Endothelial cell of umbilical vein (primary cell): ENCODE results near the gene STAT5A. TPM values are rescaled to one million over a fixed set of nuclear protein-coding genes. Genes with fewer than 3 reads are reported as not detected.
"Not testable (repeated sequence)": the region's sequence is repeated elsewhere in the genome, so short reads cannot be mapped to it uniquely, and the experiment has no call there.

ENCODE experiments used
- BruUV-seq: library from RNA; stranded (reverse); fragments of 400-500 nt; replicated peaks from 2 replicates; lab custom pipeline; 2021; lab: Mats Ljungman, UMichigan
- CTCF ChIA-PET: fragments of 300-600, 350-600 bp; sonication (Branson Sonifier 250); formaldehyde crosslinking; loops from one replicate; lab custom pipeline; 2021; ENCODE audit warnings: antibody characterized with exemption, inconsistent platforms; lab: Charles Lee
- POLR2A ChIA-PET: fragments of 300-600, 350-600 bp; sonication (Branson Sonifier 250); formaldehyde crosslinking; loops from one replicate; lab custom pipeline; 2021; ENCODE audit warnings: antibody characterized with exemption, inconsistent platforms; lab: Charles Lee
- DNase-seq: peaks from one replicate; pipeline ENCODE4 v3.0.0-alpha.2; 2011; ENCODE audit warnings: low read depth, low spot score
- FAIRE-seq: peaks from 2 replicates; lab custom pipeline; 2011; peaks lifted over from hg19 to GRCh38; lab: Jason Lieb, UNC
- H2AFZ ChIP-seq: 2 replicates; pipeline ENCODE4 v1.6.0; 2012; ENCODE audit warnings: low read depth, low read length, control low read depth, inconsistent platforms
- H3K27ac ChIP-seq: 2 replicates; pipeline ENCODE4 v1.5.1; 2011; ENCODE audit warnings: low read depth, mild to moderate bottlenecking, control low read depth, low read length, moderate library complexity; ENCODE audit not compliant: insufficient read depth
- H3K27me3 ChIP-seq, 2 experiments: 2 replicates each; pipeline versions ENCODE4 v1.6.0 to v1.6.1; 2011; ENCODE audit warnings: low read length in 2 of 2, mixed read lengths in 1 of 2; ENCODE audit not compliant: control insufficient read depth in 2 of 2, insufficient read depth in 2 of 2
- H3K36me3 ChIP-seq, 2 experiments: 2 replicates in 1 of 2; 3 replicates in 1 of 2; pipeline ENCODE4 v1.5.1; 2011; ENCODE audit warnings: low read length in 2 of 2, mild to moderate bottlenecking in 1 of 2, moderate library complexity in 1 of 2; ENCODE audit not compliant: control insufficient read depth in 2 of 2, insufficient read depth in 2 of 2; ENCODE audit errors: extremely low read depth in 1 of 2
- H3K4me1 ChIP-seq: 3 replicates; pipeline ENCODE4 v1.5.1; 2011; ENCODE audit warnings: mild to moderate bottlenecking, low read length; ENCODE audit not compliant: control insufficient read depth, insufficient read depth; ENCODE audit errors: extremely low read depth
- H3K4me2 ChIP-seq: 2 replicates; pipeline ENCODE4 v1.6.1; 2011; ENCODE audit warnings: low read length, control low read depth, mixed read lengths; ENCODE audit not compliant: insufficient read depth
- H3K4me3 ChIP-seq, 3 experiments: fragments of 200-600 bp in 1 of 3; sonication (generic), shearing (Covaris generic) in 1 of 3; replicated peaks in 1 of 3; 2 replicates each; pipeline ENCODE4 v1.5.1; 2011 to 2016; ENCODE audit warnings: control low read depth in 3 of 3, low read length in 3 of 3, mild to moderate bottlenecking in 2 of 3, inconsistent platforms in 1 of 3, low read depth in 1 of 3, moderate library complexity in 1 of 3; ENCODE audit not compliant: insufficient read depth in 1 of 3
- H3K79me2 ChIP-seq: 2 replicates; pipeline ENCODE4 v1.6.0; 2012; ENCODE audit warnings: low read length, inconsistent platforms; ENCODE audit not compliant: control insufficient read depth, insufficient read depth
- H3K9ac ChIP-seq: replicated peaks from 2 replicates; pipeline ENCODE3; 2011; ENCODE audit warnings: low read length, control low read depth; ENCODE audit not compliant: insufficient read depth; ENCODE audit errors: extremely low read depth
- H3K9me1 ChIP-seq: replicated peaks from 3 replicates; pipeline ENCODE4 v1.6.0; 2011; ENCODE audit warnings: mild to moderate bottlenecking, low read length; ENCODE audit not compliant: control insufficient read depth, insufficient read depth; ENCODE audit errors: extremely low read depth
- H3K9me3 ChIP-seq: replicated peaks from 2 replicates; pipeline ENCODE4 v1.5.1; 2012; ENCODE audit warnings: low read length, inconsistent platforms; ENCODE audit not compliant: control insufficient read depth, insufficient read depth
- H4K20me1 ChIP-seq: replicated peaks from 2 replicates; pipeline ENCODE3; 2011; ENCODE audit warnings: mild to moderate bottlenecking, low read length; ENCODE audit not compliant: control insufficient read depth, insufficient read depth; ENCODE audit errors: extremely low read depth
- CTCF ChIP-seq, 2 donors: IDR thresholded peaks; 1 replicate in 1 of 2; 2 replicates in 1 of 2; pipeline ENCODE4 v1.5.1; 2011; ENCODE audit warnings: low read length in 2 of 2, mild to moderate bottlenecking in 2 of 2, moderate library complexity in 2 of 2, control low read depth in 1 of 2, inconsistent platforms in 1 of 2, low read depth in 1 of 2; ENCODE audit not compliant: insufficient read depth in 1 of 2; ENCODE audit errors: extremely low read depth in 1 of 2
- EZH2 ChIP-seq: IDR thresholded peaks from 2 replicates; pipeline ENCODE4 v1.6.1; 2012; ENCODE audit warnings: borderline replicate concordance, low read depth, mild to moderate bottlenecking, moderate library complexity, low read length, inconsistent platforms; ENCODE audit not compliant: severe bottlenecking
- FOS ChIP-seq: IDR thresholded peaks from 2 replicates; pipeline ENCODE4 v1.6.1; 2011; ENCODE audit warnings: mild to moderate bottlenecking, low read length, moderate library complexity, borderline replicate concordance; ENCODE audit not compliant: insufficient read depth
- GATA2 ChIP-seq: IDR thresholded peaks from 2 replicates; pipeline ENCODE4 v1.7.0; 2011; ENCODE audit warnings: low read depth, mild to moderate bottlenecking, moderate library complexity, mixed read lengths, low read length; ENCODE audit not compliant: insufficient read length, insufficient read depth
- JUN ChIP-seq: IDR thresholded peaks from 2 replicates; pipeline ENCODE4 v1.6.1; 2011; ENCODE audit warnings: borderline replicate concordance, low read depth; ENCODE audit not compliant: insufficient read length, insufficient read depth
- MAX ChIP-seq: IDR thresholded peaks from 2 replicates; pipeline ENCODE4 v1.6.1; 2011; ENCODE audit not compliant: insufficient read depth, insufficient read length
- MYC ChIP-seq: IDR thresholded peaks from one replicate; pipeline ENCODE4 v1.6.1; 2011; ENCODE audit warnings: mild to moderate bottlenecking, low read depth, low read length
- POLR2A ChIP-seq: IDR thresholded peaks from 2 replicates; pipeline ENCODE4 v1.6.1; 2012; ENCODE audit warnings: low read depth, mild to moderate bottlenecking, control low read depth, low read length
- POLR2AphosphoS5 ChIP-seq: IDR thresholded peaks from 2 replicates; pipeline ENCODE4 v1.6.1; 2012; ENCODE audit warnings: low read depth, mild to moderate bottlenecking, control low read depth, low read length, moderate library complexity; ENCODE audit not compliant: insufficient read depth
- dilution Hi-C: fragments of 300-500 bp; cut with MboI; formaldehyde crosslinking; loops from one replicate; pipeline ENCODE4 v1.15.0; 2019; ENCODE audit warnings: low sequenced_read_pairs; ENCODE audit not compliant: extremely low pct_ligation_motif_present
- intact Hi-C: fragments of 100-400 bp; cut with micrococcal nuclease; formaldehyde crosslinking; loops from one replicate; pipeline ENCODE4 v1.10.0; 2022
- polyA plus RNA-seq, 4 experiments: library from polyadenylated mRNA; depleted of rRNA in 3 of 4; stranded (reverse) in 3 of 4; unstranded in 1 of 4; fragments of >200 nt; gene quantifications; 2 replicates each; pipeline versions ENCODE4 v1.2.1 to v1.2.3, GENCODE V29; 2011 to 2012; ENCODE audit warnings: missing spikeins in 1 of 4
- total RNA-seq: library from RNA; stranded (reverse); gene quantifications from 2 replicates; pipeline ENCODE4 v1.2.3, GENCODE V29; 2021

Gene STAT5A
- total and polyA plus RNA-seq, 2 donors (not counting 3 experiments of a cell fraction or from before 2014, with no cell fraction given), result 18.0 to 23.4 TPM

GRCh38 chr17:42296012-42296411 is 7.7 kb downstream of the STAT5A start:
- CTCF ChIA-PET, result interaction anchor here (0.8 to 1.1 kb wide), 2 partner anchors 16 to 74 kb away, joined by 3 to 5 read pairs; no protein-coding TSS in a partner anchor
- POLR2A ChIA-PET, result interaction anchor here (0.6 kb wide), 1 partner anchor 85 kb away, joined by 8 read pairs; no protein-coding TSS in a partner anchor
- no peak overlapping the region for H2AFZ ChIP-seq
- no peaks in the 10 kb centered on the region for H3K79me2 ChIP-seq
- no peaks in the 10 kb centered on the region for H3K4me1 ChIP-seq
- FAIRE-seq, result no peak
- intact Hi-C loops (no loop called here), dilution Hi-C loops (no loop called here)
- no peaks in the 10 kb centered on the region for H4K20me1 ChIP-seq
- H3K9ac ChIP-seq, result no peak overlapping the region
- DNase-seq, result no peak
- H3K9me3 ChIP-seq, result no peaks in the 10 kb centered on the region
- H3K27ac ChIP-seq, result no peak overlapping the region
- H3K4me2 ChIP-seq, result no peak overlapping the region
- H3K9me1 ChIP-seq, result no peaks in the 10 kb centered on the region
- no peak overlapping the region for H3K4me3 ChIP-seq
- H3K36me3 ChIP-seq, result peaks cover 2 to 3% of the 10 kb centered on the region in 2 experiments
- BruUV-seq, result no TSS peak
- TF ChIP-seq GATA2, result no peak
- TF ChIP-seq CTCF (IDR thresholded peaks at IDR 0.05; ENCODE audit: extremely low read depth in 1 of 2, insufficient read depth in 1 of 2, low read depth in 1 of 2, low read length in 2 of 2), result no peak
- no peak for TF ChIP-seq JUN
- TF ChIP-seq MAX, result no peak
- no peak for TF ChIP-seq FOS
- no peak for TF ChIP-seq POLR2AphosphoS5
- TF ChIP-seq MYC, result no peak
- no peak for TF ChIP-seq EZH2
- no peak for TF ChIP-seq POLR2A
- H3K27me3 ChIP-seq, result no peaks in the 10 kb centered on the region

GRCh38 chr17:42297775-42298174 is 9.5 kb downstream of the STAT5A start:
- FAIRE-seq, H4K20me1 ChIP-seq, H3K4me3 ChIP-seq, H3K27ac ChIP-seq, dilution Hi-C loops, H3K4me1 ChIP-seq, H3K9me3 ChIP-seq, H3K79me2 ChIP-seq, POLR2A ChIA-PET, H3K4me2 ChIP-seq, H3K27me3 ChIP-seq, DNase-seq, BruUV-seq, intact Hi-C loops, H2AFZ ChIP-seq, H3K9me1 ChIP-seq, H3K9ac ChIP-seq: not testable (repeated sequence)
- peaks cover 2 to 12% of the 10 kb centered on the region in 2 experiments for H3K36me3 ChIP-seq
- CTCF ChIA-PET, result interaction anchor here (1.0 to 1.3 kb wide), 2 partner anchors 15 to 76 kb away, joined by 4 to 6 read pairs; no protein-coding TSS in a partner anchor

GRCh38 chr17:42299361-42299760 is 11.1 kb downstream of the STAT5A start:
- dilution Hi-C loops, POLR2A ChIA-PET, intact Hi-C loops, H3K9me3 ChIP-seq, H2AFZ ChIP-seq, DNase-seq, H3K4me3 ChIP-seq, H3K79me2 ChIP-seq, H3K9me1 ChIP-seq, BruUV-seq, H3K9ac ChIP-seq, H3K27ac ChIP-seq, H3K4me2 ChIP-seq, H4K20me1 ChIP-seq, H3K4me1 ChIP-seq, FAIRE-seq, H3K27me3 ChIP-seq: not testable (repeated sequence)
- H3K36me3 ChIP-seq, result peaks cover 2 to 12% of the 10 kb centered on the region in 2 experiments
- CTCF ChIA-PET, result interaction anchor here (1.3 kb wide), 1 partner anchor 77 kb away, joined by 6 read pairs; no protein-coding TSS in a partner anchor
